ENCODE measurements around the gene RNF227. TPM values are rescaled to one million over a fixed set of nuclear protein-coding genes. Genes with fewer than 3 reads are reported as not detected.

RNF227 gene
- total and polyA plus RNA-seq, 2 of the 13 experiments (the other 11 are each of a cell fraction or from before 2014, with no cell fraction given), result 0.20 to 0.79 TPM

DNA sequence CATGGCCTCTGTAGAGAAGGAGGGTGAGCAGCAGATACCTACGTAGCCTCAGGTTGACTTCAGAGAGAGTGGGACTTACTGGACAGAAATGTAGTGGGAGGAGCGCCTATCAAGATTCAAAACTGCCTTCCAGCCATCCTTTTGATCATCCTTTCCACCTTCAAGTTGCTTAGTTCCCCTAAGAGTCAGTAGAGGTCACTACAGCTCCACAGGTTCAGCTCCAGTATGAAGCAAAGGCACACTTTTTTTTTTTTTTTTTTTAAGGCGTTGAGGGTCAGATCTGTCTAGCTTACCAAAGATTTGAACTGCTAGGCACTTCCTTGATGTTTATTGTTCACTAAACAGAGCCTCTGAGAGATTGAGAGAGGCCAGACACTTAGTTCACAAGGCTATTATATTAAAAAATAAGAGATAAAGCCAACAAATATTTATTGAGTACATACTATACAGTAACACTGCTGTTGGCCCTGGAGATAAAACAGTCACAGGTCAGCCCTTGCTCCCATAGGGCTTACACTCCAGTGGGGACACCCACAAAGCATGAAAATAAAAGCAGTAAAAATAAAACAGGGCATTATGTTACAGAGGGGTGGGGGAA lies 3.1 kb downstream of the RNF227 start (continued):
- TF ChIP-seq, protein P1, sequence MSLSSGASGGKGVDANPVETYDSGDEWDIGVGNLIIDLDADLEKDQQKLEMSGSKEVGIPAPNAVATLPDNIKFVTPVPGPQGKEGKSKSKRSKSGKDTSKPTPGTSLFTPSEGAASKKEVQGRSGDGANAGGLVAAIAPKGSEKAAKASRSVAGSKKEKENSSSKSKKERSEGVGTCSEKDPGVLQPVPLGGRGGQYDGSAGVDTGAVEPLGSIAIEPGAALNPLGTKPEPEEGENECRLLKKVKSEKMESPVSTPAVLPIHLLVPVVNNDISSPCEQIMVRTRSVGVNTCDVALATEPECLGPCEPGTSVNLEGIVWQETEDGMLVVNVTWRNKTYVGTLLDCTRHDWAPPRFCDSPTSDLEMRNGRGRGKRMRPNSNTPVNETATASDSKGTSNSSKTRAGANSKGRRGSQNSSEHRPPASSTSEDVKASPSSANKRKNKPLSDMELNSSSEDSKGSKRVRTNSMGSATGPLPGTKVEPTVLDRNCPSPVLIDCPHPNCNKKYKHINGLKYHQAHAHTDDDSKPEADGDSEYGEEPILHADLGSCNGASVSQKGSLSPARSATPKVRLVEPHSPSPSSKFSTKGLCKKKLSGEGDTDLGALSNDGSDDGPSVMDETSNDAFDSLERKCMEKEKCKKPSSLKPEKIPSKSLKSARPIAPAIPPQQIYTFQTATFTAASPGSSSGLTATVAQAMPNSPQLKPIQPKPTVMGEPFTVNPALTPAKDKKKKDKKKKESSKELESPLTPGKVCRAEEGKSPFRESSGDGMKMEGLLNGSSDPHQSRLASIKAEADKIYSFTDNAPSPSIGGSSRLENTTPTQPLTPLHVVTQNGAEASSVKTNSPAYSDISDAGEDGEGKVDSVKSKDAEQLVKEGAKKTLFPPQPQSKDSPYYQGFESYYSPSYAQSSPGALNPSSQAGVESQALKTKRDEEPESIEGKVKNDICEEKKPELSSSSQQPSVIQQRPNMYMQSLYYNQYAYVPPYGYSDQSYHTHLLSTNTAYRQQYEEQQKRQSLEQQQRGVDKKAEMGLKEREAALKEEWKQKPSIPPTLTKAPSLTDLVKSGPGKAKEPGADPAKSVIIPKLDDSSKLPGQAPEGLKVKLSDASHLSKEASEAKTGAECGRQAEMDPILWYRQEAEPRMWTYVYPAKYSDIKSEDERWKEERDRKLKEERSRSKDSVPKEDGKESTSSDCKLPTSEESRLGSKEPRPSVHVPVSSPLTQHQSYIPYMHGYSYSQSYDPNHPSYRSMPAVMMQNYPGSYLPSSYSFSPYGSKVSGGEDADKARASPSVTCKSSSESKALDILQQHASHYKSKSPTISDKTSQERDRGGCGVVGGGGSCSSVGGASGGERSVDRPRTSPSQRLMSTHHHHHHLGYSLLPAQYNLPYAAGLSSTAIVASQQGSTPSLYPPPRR (CRISPR knock-in tag; IDR thresholded peaks at IDR 0.05; ENCODE audit: borderline replicate concordance), result no peak
- TF ChIP-seq NFKB2 (CRISPR knock-in tag; IDR thresholded peaks at IDR 0.05; ENCODE audit: borderline replicate concordance) (no peak), ZNF781 (CRISPR knock-in tag; IDR thresholded peaks at IDR 0.05; ENCODE audit: borderline replicate concordance, not compliant biosample characterization) (no peak), STAG1 (CRISPR knock-in tag; IDR thresholded peaks at IDR 0.05) (peak; percentile 81), ZNF737 (CRISPR knock-in tag; IDR thresholded peaks at IDR 0.05; ENCODE audit: borderline replicate concordance) (no peak), ZNF709 (CRISPR knock-in tag; IDR thresholded peaks at IDR 0.05) (no peak), ZNF543 (CRISPR knock-in tag; IDR thresholded peaks at IDR 0.05) (no peak), SMC3 (IDR thresholded peaks at IDR 0.05; ENCODE audit: low read length) (peak; percentile 78; the same call in 1 of the 2 replicates), KLF16 (CRISPR knock-in tag; IDR thresholded peaks at IDR 0.05) (0 out of 4 replicates have a peak, but pooled peaks of 1 of the 2 experiments have one; percentile 25), POLR2AphosphoS2 (IDR thresholded peaks at IDR 0.05; ENCODE audit: low read depth, low read length) (no peak), ZNF432 (CRISPR knock-in tag; IDR thresholded peaks at IDR 0.05; ENCODE audit: borderline replicate concordance) (no peak), TBX2 (CRISPR knock-in tag; IDR thresholded peaks at IDR 0.05; ENCODE audit: borderline replicate concordance) (no peak), ZNF207 (IDR thresholded peaks at IDR 0.05; ENCODE audit: borderline replicate concordance) (no peak), YY1 (IDR thresholded peaks at IDR 0.05; ENCODE audit: insufficient read depth, insufficient replicate concordance, low read depth, low read length) (no peak), ZFP62 (CRISPR knock-in tag; IDR thresholded peaks at IDR 0.05) (no peak)
- TF ChIP-seq, protein P2, sequence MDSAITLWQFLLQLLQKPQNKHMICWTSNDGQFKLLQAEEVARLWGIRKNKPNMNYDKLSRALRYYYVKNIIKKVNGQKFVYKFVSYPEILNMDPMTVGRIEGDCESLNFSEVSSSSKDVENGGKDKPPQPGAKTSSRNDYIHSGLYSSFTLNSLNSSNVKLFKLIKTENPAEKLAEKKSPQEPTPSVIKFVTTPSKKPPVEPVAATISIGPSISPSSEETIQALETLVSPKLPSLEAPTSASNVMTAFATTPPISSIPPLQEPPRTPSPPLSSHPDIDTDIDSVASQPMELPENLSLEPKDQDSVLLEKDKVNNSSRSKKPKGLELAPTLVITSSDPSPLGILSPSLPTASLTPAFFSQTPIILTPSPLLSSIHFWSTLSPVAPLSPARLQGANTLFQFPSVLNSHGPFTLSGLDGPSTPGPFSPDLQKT (CRISPR knock-in tag; IDR thresholded peaks at IDR 0.05; ENCODE audit: borderline replicate concordance), result no peak
- TF ChIP-seq, protein P3, sequence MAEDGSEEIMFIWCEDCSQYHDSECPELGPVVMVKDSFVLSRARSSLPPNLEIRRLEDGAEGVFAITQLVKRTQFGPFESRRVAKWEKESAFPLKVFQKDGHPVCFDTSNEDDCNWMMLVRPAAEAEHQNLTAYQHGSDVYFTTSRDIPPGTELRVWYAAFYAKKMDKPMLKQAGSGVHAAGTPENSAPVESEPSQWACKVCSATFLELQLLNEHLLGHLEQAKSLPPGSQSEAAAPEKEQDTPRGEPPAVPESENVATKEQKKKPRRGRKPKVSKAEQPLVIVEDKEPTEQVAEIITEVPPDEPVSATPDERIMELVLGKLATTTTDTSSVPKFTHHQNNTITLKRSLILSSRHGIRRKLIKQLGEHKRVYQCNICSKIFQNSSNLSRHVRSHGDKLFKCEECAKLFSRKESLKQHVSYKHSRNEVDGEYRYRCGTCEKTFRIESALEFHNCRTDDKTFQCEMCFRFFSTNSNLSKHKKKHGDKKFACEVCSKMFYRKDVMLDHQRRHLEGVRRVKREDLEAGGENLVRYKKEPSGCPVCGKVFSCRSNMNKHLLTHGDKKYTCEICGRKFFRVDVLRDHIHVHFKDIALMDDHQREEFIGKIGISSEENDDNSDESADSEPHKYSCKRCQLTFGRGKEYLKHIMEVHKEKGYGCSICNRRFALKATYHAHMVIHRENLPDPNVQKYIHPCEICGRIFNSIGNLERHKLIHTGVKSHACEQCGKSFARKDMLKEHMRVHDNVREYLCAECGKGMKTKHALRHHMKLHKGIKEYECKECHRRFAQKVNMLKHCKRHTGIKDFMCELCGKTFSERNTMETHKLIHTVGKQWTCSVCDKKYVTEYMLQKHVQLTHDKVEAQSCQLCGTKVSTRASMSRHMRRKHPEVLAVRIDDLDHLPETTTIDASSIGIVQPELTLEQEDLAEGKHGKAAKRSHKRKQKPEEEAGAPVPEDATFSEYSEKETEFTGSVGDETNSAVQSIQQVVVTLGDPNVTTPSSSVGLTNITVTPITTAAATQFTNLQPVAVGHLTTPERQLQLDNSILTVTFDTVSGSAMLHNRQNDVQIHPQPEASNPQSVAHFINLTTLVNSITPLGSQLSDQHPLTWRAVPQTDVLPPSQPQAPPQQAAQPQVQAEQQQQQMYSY (CRISPR knock-in tag; IDR thresholded peaks at IDR 0.05), result no peak
